Measurements from ENCODE around the gene ACTBL2.

The ACTBL2 gene

GRCh38 chr5:57446966-57447365 lies 35.6 kb downstream of the ACTBL2 start:
- no peak for TF ChIP-seq CTCF (IDR thresholded peaks at IDR 0.05; ENCODE audit: insufficient read depth, missing control alignments)
- DNase-seq (ENCODE audit: insufficient read length, low spot score) (no peak), FAIRE-seq (no peak)

- TF ChIP-seq CTCF (IDR thresholded peaks at IDR 0.05; ENCODE audit: insufficient read depth, missing control alignments) = no peak
- DNase-seq (ENCODE audit: insufficient read length, low spot score) (no peak), FAIRE-seq (no peak)
These were observed 36.9 kb downstream of the ACTBL2 start for GRCh38 chr5:57445705-57446037.

DNA sequence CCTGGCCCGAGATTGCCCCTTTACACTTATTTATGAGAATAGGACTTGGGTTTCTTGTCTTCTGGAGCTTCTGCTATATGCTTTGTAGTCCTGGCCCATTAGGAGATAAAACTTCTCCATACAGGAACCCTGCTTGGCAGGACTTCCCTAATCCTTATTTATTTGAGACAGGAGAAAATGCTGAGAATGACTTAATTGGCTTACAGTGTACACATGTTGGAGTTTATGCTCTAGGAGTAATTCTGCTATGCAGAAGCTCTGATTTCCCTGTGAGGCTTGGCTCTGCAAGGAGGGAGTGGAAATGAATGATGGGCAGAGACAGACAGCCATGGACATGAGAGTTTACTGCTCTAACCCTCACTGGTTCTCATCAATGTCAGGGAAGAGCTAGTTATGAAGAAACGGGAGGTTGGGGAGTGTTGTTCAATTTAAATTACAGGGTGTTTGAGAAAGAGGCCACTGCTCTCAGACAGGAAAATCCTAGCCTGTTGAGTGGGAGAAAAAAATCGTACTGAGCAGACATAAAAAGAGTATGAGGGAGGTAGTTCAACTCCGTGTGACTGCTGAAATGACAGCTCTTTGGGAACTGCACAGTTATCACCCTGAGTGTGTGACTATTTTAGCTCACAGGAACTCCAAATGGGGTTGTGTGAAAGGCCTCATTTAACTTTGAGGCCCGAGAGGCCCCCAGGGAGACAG lies 37.5 kb downstream of the ACTBL2 start:
- FAIRE-seq (no peak), DNase-seq (ENCODE audit: insufficient read length, low spot score) (no peak)
- no peak for TF ChIP-seq CTCF (IDR thresholded peaks at IDR 0.05; ENCODE audit: insufficient read depth, missing control alignments)

GRCh38 chr5:57442080-57442839 lies 40.4 kb downstream of the ACTBL2 start:
- FAIRE-seq = no peak
- DNase-seq (ENCODE audit: insufficient read length, low spot score) = no peak
- TF ChIP-seq CTCF (IDR thresholded peaks at IDR 0.05; ENCODE audit: insufficient read depth, missing control alignments) = no peak

DNA sequence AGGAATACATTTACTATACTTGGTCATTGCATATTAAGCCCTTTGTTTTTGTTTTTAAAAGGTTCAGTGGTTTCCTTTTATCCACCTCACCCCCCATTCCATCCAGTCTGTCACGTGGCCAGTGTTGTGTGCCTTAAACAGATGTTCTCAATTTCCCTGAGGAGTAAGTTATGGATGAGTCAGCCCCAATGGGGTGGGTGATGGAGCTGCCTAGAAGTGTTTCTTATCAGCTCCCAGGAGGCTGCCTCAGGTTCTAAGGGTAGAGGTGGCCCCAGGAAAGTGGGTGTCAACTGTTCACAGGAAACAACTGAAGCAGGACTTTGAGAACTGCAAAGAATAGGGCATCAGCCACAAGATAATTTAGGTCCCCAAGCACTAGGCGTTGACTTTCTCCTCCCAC lies 41.1 kb downstream of the ACTBL2 start:
- DNase-seq (ENCODE audit: insufficient read length, low spot score) (no peak), FAIRE-seq (no peak)
- TF ChIP-seq CTCF (IDR thresholded peaks at IDR 0.05; ENCODE audit: insufficient read depth, missing control alignments) = no peak

- DNase-seq (ENCODE audit: insufficient read length, low spot score) (no peak), FAIRE-seq (no peak)
- no peak for TF ChIP-seq CTCF (IDR thresholded peaks at IDR 0.05; ENCODE audit: insufficient read depth, missing control alignments)
These were observed 43.0 kb downstream of the ACTBL2 start for GRCh38 chr5:57439601-57440000.
